ENCODE measurements around the gene PITX3.

The PITX3 gene

GRCh38 chr10:102241444-102242117 is at the start of gene PITX3:
PITX3 (minus strand) TSS chr10:102241512; CDS start chr10:102232080, 9,432 bp downstream.
- DNase-seq = peak; percentile 56

- no peak for DNase-seq
Observed at GRCh38 chr10:102289840-102290239, 48.5 kb upstream of the PITX3 start.

- DNase-seq = no peak
Observed at GRCh38 chr10:102289356-102289755, 48.0 kb upstream of the PITX3 start.

GRCh38 chr10:102287991-102288390 is 46.7 kb upstream of the PITX3 start:
- no peak for DNase-seq

- no peak for DNase-seq
Observed at GRCh38 chr10:102287538-102287937, 46.2 kb upstream of the PITX3 start.

- DNase-seq = no peak
Observed at GRCh38 chr10:102286216-102286615, 44.9 kb upstream of the PITX3 start.

- DNase-seq = no peak
Observed at GRCh38 chr10:102285133-102285532, 43.8 kb upstream of the PITX3 start.

GRCh38 chr10:102284531-102284930 is 43.2 kb upstream of the PITX3 start:
- no peak for DNase-seq

GRCh38 chr10:102283890-102284289 is 42.6 kb upstream of the PITX3 start:
- no peak for DNase-seq

GRCh38 chr10:102283488-102283887 is 42.2 kb upstream of the PITX3 start:
- no peak for DNase-seq

- no peak for DNase-seq
Observed at GRCh38 chr10:102281102-102281487, 39.8 kb upstream of the PITX3 start.

GRCh38 chr10:102280397-102281101 is 39.2 kb upstream of the PITX3 start:
- DNase-seq = peak; percentile 58

GRCh38 chr10:102279104-102279503 is 37.8 kb upstream of the PITX3 start:
- DNase-seq = no peak

- DNase-seq = no peak
Observed at GRCh38 chr10:102275343-102275742, 34.0 kb upstream of the PITX3 start.

- no peak for DNase-seq
Observed at GRCh38 chr10:102274062-102274461, 32.8 kb upstream of the PITX3 start.

GRCh38 chr10:102269017-102269416 is 27.7 kb upstream of the PITX3 start:
- no peak for DNase-seq

GRCh38 chr10:102268375-102268888 is 27.1 kb upstream of the PITX3 start:
- DNase-seq = no peak

- DNase-seq = no peak
Observed at GRCh38 chr10:102267748-102268147, 26.4 kb upstream of the PITX3 start.

GRCh38 chr10:102266670-102267069 is 25.4 kb upstream of the PITX3 start:
- no peak for DNase-seq

- no peak for DNase-seq
Observed at GRCh38 chr10:102264371-102264770, 23.1 kb upstream of the PITX3 start.

- no peak for DNase-seq
Observed at GRCh38 chr10:102262744-102263370, 21.5 kb upstream of the PITX3 start.

- no peak for DNase-seq
Observed at GRCh38 chr10:102261842-102262241, 20.5 kb upstream of the PITX3 start.

- no peak for DNase-seq
Observed at GRCh38 chr10:102261196-102261595, 19.9 kb upstream of the PITX3 start.

- no peak for DNase-seq
Observed at GRCh38 chr10:102255404-102255803, 14.1 kb upstream of the PITX3 start.
